Lower lobe of right lung (tissue), 2 donors: ENCODE results near the gene FAM219A. TPM values are rescaled to one million over a fixed set of nuclear protein-coding genes. Genes with fewer than 3 reads are reported as not detected.

Experiments used
- ATAC-seq, 2 donors: fragments of 200-7000 bp; cut with Tn5 transposase; one replicate each; pipeline ENCODE4 v1.9.1; 2020 to 2022; ENCODE audit warnings: mild to moderate bottlenecking in 2 of 2, moderate library complexity in 2 of 2
- DNase-seq: peaks from one replicate; pipeline ENCODE4 v3.0.0-alpha.2; 2020
- H3K27ac ChIP-seq: fragments of 200-600 bp; one replicate; pipeline ENCODE4 v1.8.0; 2022
- H3K27me3 ChIP-seq: fragments of 200-600 bp; one replicate; pipeline ENCODE4 v1.8.0; 2022; ENCODE audit warnings: low read depth
- H3K36me3 ChIP-seq: fragments of 200-600 bp; one replicate; pipeline ENCODE4 v1.8.0; 2022; ENCODE audit warnings: mild to moderate bottlenecking
- H3K4me1 ChIP-seq: fragments of 200-600 bp; one replicate; pipeline ENCODE4 v1.8.0; 2022
- H3K4me3 ChIP-seq: fragments of 200-600 bp; one replicate; pipeline ENCODE4 v1.8.0; 2022; ENCODE audit warnings: mild to moderate bottlenecking
- H3K9me3 ChIP-seq: fragments of 200-600 bp; one replicate; pipeline ENCODE4 v1.8.0; 2022
- intact Hi-C: fragments of 100-400 bp; cut with DNase I; formaldehyde crosslinking; loops from one replicate; pipeline ENCODE4 v1.11.0; 2022
- total RNA-seq: library from RNA; stranded (reverse); fragmentation: NEBNext Ultra II Directional; extraction: Animal tissue kit (Norgen Biotek cat#: 25700); gene quantifications from one replicate; pipeline ENCODE4 v1.2.1, GENCODE V29; 2021
- TF ChIP-seq, protein P1 (sequence below): fragments of 200-600 bp; IDR thresholded peaks from one replicate; pipeline ENCODE4 v1.8.0; 2022; ENCODE audit warnings: antibody characterized with exemption, mild to moderate bottlenecking
- donor health status: DM: no; HTN: yes; CAD: no; lungs with severe emphysema.

The FAM219A gene
- total RNA-seq, 1 donor from 2014 or later, result 24.5 TPM

- H3K4me1 ChIP-seq, result no peaks in the 10 kb centered on the region
- H3K36me3 ChIP-seq, result no peaks in the 10 kb centered on the region
- H3K9me3 ChIP-seq, result no peaks in the 10 kb centered on the region
- H3K27ac ChIP-seq, result no peak overlapping the region
- H3K4me3 ChIP-seq, result no peak overlapping the region
- no peaks in the 10 kb centered on the region for H3K27me3 ChIP-seq
- TF ChIP-seq, protein P1, sequence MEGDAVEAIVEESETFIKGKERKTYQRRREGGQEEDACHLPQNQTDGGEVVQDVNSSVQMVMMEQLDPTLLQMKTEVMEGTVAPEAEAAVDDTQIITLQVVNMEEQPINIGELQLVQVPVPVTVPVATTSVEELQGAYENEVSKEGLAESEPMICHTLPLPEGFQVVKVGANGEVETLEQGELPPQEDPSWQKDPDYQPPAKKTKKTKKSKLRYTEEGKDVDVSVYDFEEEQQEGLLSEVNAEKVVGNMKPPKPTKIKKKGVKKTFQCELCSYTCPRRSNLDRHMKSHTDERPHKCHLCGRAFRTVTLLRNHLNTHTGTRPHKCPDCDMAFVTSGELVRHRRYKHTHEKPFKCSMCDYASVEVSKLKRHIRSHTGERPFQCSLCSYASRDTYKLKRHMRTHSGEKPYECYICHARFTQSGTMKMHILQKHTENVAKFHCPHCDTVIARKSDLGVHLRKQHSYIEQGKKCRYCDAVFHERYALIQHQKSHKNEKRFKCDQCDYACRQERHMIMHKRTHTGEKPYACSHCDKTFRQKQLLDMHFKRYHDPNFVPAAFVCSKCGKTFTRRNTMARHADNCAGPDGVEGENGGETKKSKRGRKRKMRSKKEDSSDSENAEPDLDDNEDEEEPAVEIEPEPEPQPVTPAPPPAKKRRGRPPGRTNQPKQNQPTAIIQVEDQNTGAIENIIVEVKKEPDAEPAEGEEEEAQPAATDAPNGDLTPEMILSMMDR, result no peak
- ATAC-seq (no peak), DNase-seq (no peak)
- intact Hi-C loops, result no loop called here
Observed at GRCh38 chr9:34392511-34392910, 65.9 kb downstream of the FAM219A start.

DNA sequence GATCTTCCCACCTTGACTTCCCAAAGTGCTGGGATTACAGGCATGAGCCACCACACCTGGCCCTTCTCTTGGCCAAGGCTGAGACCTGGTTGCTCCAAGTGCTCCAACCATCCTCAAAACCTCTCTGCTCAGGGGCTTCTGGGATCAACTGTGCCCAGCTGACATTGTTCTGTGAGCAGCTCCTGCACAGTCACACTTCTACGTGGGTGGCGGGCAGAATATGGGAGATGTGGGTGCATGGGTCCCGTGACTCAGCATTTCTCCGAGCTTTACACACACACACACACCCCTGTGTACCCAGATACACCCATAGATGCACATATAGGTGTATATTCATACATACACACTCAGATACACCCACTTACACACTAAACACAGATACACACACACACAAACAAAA lies 71.1 kb downstream of the FAM219A start:
- no peak for DNase-seq
- Histone ChIP-seq H3K27ac (no peak overlapping the region), H3K4me1 (no peaks in the 10 kb centered on the region), H3K4me3 (no peak overlapping the region), H3K9me3 (no peaks in the 10 kb centered on the region), H3K27me3 (no peaks in the 10 kb centered on the region), H3K36me3 (no peaks in the 10 kb centered on the region)
- ATAC-seq, result no peak
- intact Hi-C loops, result no loop called here
- TF ChIP-seq, protein P1, result no peak

DNA sequence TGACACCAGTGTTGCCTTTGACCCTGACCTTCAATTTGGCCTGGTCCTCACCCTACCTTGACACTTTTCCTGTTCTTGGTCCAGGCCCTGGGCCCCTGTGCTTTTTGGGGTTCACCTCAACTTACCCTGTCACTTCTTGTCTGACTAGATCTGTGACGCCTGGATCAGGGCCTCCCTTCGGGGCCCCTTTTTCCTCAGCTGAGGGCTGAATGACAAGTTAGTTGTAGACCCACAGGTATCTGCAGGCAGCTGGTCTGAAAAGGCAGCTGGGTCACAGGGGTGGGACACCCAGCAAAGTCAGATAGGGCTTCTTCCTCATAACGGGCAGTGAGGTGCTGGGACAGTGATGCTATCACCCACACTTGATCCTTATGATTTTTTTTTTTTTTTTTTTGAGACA lies 71.7 kb downstream of the FAM219A start:
- ATAC-seq, result no peak
- no peaks in the 10 kb centered on the region for H3K27me3 ChIP-seq
- TF ChIP-seq, protein P1, result no peak
- H3K36me3 ChIP-seq, result no peaks in the 10 kb centered on the region
- intact Hi-C loops, result no loop called here
- DNase-seq, result no peak
- H3K27ac ChIP-seq, result no peak overlapping the region
- no peaks in the 10 kb centered on the region for H3K4me1 ChIP-seq
- no peaks in the 10 kb centered on the region for H3K9me3 ChIP-seq
- no peak overlapping the region for H3K4me3 ChIP-seq

- TF ChIP-seq, protein P1, result no peak
- intact Hi-C loops, result no loop called here
- no peak overlapping the region for H3K27ac ChIP-seq
- peaks cover 6% of the 10 kb centered on the region for H3K4me1 ChIP-seq
- DNase-seq (no peak), ATAC-seq (no peak)
- no peaks in the 10 kb centered on the region for H3K9me3 ChIP-seq
- no peak overlapping the region for H3K4me3 ChIP-seq
- no peaks in the 10 kb centered on the region for H3K36me3 ChIP-seq
- H3K27me3 ChIP-seq, result no peaks in the 10 kb centered on the region
Observed at GRCh38 chr9:34385561-34386230, 72.7 kb downstream of the FAM219A start.

GRCh38 chr9:34384368-34385165 lies 73.8 kb downstream of the FAM219A start:
- TF ChIP-seq, protein P1, result no peak
- Histone ChIP-seq H3K4me3 (no peak overlapping the region), H3K36me3 (no peaks in the 10 kb centered on the region), H3K9me3 (no peaks in the 10 kb centered on the region), H3K27me3 (no peaks in the 10 kb centered on the region), H3K27ac (no peak overlapping the region), H3K4me1 (peaks cover 17% of the 10 kb centered on the region)
- ATAC-seq (no peak), DNase-seq (no peak)
- intact Hi-C loops, result no loop called here
